Stimulated activated naive CD4-positive, alpha-beta T cell treated with Interleukin-2 at 50 U/mL for 16 hours (primary cell): Measurements from ENCODE around the gene ATP6V0E1.
"Not testable (repeated sequence)": the region's sequence is repeated elsewhere in the genome, so short reads cannot be mapped to it uniquely, and the experiment has no call there.

Source experiments
- DNase-seq: peaks from one replicate; lab custom pipeline; 2025; lab: John Stamatoyannopoulos, UW

The ATP6V0E1 gene

DNA sequence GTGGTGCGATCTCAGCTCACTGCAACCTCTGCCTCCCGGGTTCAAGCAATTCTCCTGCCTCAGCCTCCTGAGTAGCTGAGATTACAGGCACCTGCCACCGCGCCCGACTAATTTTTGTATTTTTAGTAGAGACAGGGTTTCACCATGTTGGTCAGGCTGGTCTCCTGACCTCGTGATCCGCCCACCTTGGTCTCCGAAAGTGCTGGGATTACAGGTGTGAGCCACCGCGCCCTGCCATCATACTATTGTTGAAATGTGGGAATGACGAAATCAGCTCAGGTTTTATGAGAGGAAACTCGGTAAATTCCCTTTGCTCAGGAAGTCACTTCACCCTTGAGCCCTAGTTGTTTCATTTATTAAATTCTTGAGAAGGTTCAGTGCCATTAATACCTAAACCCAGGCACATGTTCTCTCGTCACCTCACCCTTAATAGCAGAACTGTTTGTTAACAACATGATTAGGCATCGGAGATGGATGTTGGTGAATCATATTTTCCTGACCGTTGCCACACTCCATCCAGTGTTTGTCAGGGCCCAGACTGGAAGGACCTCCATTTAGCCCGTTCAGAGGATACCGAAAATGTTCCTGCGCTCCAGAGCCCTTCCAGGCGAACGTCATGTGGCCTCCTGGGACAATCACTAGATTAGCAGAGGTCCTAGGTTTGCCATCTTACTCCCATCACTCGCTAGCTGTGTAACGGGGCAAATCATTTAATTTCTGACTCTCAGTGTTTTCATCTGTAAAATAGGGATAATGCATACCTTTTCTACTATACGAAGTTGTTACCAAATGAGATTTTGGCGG, 52.5 kb downstream of the ATP6V0E1 start:
- DNase-seq = peak; percentile 65

- no peak for DNase-seq
Observed at GRCh38 chr5:173039188-173039587, 55.6 kb downstream of the ATP6V0E1 start.

- no peak for DNase-seq
Observed at GRCh38 chr5:173039964-173040363, 56.4 kb downstream of the ATP6V0E1 start.

DNA sequence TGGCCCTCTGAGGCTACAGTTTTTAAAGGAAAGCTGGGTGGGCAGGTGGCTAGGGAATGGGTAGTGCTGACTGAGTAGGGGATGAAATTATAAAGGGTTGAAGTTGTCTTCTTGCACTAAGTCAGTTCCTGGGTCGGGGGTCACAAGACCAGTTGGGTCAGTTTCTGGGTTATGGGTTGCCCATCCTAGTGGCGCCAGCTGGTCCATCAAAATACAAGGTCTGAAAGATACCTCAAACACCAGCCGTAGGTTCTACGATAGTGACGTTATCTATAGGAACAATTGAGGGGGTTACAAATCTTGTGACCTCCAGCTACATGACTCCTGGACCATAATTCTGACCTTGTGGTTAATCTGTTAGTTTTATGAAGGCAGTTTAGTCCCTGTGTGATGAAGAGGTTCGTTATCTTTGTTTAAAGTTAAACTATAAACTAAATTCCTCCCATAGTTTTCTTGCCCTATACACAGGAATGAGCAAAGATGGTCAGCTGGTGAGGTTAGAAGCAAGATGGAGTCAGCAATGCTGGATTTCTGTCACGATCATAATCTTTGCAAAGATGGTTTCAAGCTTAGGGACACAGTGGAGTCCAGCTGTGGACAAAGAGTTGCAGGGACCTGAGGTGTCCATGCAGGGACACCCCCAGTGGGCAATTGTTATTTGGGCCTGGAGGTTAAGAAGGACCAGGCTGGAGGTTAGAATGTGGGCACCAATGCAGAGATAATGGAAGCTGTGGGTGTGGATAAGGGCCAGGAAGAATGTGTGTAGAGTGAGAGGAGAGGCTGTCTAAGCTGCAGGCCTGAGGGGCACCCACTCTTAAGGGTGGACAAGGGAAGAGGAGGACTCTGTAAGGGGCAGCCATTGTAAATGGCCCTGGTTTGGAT, 58.6 kb downstream of the ATP6V0E1 start:
- no peak for DNase-seq

DNA sequence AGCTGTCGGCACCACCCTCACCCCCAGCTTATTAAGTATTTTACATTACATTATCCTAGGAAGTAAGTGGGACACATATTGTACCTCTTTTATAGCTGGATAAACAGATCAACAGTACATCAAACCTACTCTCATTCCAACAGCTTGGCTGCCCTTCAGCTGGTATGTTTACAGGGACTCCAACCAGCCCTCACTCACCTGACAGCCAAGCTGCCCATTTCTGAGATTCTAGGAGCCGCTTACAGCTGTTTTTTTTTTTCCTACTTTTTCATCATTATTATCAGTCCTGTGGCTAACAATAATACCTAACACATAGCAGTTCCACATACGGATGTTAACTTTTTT, 59.2 kb downstream of the ATP6V0E1 start:
- DNase-seq = no peak

DNA sequence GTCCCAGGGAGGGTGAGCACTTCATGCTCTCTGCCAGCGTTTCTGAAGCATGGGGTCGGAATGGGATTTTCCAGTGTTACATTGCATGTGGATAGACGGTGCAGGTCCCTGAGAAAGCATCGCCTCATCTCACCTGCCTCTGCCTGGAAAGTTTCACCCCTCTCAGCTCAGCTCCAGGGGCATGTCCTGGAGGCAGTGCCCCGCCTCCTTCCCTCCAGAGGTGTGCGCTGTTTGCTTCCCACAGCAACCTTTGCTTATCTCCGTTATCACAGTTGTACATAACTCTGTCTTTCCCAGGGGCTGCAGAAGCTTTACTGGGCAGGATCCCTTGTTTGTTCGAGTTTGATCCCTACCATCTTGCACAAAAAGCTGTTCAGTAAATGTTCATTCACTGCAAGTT, 61.9 kb downstream of the ATP6V0E1 start:
- DNase-seq = no peak

DNA sequence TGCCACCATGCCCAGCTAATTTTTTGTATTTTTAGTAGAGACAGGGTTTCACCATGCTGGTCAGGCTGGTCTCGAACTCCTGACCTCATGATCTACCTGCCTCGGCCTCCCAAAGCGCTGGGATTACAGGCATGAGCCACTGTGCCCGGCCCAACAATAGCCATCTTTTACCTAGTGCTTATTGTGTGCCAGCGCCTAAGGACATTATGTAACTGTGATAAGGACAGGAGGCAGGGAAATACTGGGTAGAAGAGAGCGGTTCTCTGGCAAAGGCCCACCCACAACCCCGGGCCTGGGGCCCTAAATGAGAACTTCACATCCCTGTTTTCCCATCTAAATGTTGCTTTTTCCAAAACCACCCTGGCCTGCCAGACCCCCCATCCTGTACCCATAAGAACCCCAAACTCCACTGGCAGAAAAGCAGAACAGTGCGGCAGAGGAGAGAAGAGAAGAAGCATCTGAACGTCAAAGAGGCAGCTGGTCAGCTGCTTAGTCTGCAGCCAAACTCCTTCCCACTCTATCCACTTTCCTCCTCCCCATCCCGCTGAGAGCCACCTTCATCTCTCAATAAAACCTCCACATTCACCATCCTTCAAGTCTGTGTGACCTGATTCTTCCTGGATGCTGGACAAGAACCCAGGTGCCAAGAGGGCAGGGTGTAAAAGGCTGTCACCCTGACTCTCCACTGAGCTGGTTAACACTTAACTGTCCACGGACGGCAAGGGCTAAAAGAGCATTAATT, 63.7 kb downstream of the ATP6V0E1 start:
- DNase-seq = not testable (repeated sequence)

GRCh38 chr5:173047838-173048105, 64.2 kb downstream of the ATP6V0E1 start:
- DNase-seq = no peak

GRCh38 chr5:173050791-173051190, 67.2 kb downstream of the ATP6V0E1 start:
- no peak for DNase-seq

GRCh38 chr5:173051746-173052145, 68.2 kb downstream of the ATP6V0E1 start:
- no peak for DNase-seq

DNA sequence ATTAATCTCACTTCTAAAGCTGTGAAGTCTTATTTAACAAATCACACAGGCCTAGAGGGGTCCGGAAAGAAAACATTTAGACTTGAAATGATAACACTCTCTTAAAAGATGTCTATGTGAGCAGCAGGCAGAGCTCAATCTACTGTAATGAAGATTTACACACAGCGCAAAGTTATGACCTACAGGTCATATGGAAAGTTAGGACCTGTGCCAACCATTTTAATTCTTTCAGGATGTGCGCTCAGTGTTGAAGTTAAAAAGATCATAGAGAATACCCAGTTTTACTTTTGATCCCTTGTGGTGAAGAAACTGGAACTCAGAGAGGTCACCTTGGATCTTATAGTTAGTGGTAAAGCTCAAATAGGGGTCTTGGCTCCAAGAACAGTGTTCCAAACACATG, 69.5 kb downstream of the ATP6V0E1 start:
- no peak for DNase-seq

GRCh38 chr5:173055042-173055721, 71.6 kb downstream of the ATP6V0E1 start:
- no peak for DNase-seq

DNA sequence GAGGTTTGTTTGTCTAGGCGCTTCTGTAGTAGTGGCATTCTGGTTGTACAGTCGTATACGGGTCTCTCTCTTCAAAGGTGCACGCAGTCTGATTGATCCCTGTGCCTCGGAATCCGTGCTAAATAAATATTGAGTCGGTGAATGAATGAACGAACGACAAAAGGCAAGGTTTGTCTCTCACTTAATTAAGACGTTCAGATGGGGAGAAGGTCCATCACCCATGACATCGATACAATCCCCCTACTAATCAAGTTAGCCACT, 72.1 kb downstream of the ATP6V0E1 start:
- no peak for DNase-seq

DNA sequence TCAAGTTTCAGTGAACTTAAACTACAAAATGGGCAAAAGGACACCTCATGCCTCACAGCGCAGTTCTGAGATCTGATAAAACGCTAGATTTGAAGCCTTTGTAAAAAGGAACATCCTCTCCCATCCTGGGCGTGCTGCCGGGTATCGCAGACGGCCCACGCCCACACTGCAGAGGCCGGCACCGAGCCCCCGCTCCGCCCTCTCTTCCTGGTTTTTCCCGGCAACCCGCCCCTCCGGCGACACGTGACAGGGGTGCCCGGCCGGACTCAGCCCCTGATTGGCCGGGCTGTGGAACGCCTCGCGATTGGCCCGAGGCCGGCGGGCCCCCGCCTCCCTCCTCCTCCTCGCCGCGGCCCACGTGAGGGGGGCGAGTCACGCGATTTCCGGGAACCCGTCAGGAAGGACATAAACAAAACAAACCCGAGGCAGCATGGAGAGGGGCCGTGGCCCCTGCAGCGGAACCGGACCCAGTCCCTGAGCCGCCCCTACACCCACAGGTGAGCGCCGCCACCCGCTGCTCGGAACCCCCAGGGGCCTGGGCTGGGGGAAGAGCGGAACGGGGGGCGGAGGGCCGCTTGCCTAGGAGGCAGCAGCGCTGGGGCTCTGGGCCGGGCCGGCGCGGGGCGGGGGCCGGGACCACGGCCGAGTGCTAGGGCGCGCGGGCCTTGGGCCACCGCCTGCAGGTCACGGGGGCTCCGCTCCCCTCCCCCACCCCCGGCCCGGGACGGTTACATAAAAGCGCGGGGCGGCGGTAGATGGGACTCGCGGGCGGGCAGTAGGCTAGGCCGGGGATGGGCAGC, 72.6 kb downstream of the ATP6V0E1 start, which contains the start of gene CREBRF:
Gene CREBRF (plus strand): TSS at position 370 of the 800 bp plus-strand sequence. CDS start 24,424 bp downstream, outside the sequence.
- peak; percentile 97 for DNase-seq

- peak; percentile 92 for DNase-seq
Observed at GRCh38 chr5:173056783-173057061, 73.2 kb downstream of the ATP6V0E1 start.

DNA sequence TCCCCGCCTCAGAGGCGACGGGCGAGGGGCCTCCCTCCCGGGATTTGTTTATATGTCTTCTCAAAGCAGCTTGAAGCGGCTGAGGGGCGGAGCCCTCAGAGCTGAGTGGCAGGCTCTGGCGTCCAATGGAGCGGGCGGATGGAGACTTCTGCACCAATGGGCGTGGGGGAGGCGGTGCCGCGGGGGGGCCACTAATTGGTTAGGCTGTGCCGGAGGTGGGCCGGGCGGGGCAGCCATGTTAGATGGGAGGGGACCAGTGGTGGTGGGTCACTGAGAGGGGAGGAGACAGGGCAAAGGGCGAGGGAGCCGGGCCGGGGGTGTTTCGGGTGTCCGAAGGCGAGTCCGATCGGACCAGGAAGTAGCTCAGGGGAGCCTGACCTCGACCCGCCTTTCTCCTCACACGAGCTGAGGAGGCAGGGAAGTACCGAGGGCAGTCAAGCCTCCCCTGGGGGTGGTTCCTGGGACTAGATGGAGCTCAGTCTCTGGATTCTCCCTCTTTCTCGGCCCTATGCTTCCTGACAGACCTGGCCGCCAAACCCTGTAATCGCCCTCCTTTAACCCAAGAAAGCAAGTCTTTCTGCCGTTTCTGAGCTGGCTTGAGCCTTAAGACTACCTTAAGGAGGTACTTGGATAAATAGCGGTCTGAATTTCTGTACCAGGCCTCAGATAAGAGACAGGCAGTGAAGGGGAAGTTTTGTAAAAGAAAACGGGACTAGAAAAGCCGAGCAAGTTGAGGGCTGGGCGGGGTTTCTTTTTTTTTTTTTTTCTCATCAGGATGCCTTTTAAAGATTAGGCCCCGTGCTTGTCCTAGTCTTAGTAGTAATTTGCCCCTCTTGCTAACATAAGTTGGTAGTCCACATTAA, 73.7 kb downstream of the ATP6V0E1 start:
- peak; percentile 99 for DNase-seq

DNA sequence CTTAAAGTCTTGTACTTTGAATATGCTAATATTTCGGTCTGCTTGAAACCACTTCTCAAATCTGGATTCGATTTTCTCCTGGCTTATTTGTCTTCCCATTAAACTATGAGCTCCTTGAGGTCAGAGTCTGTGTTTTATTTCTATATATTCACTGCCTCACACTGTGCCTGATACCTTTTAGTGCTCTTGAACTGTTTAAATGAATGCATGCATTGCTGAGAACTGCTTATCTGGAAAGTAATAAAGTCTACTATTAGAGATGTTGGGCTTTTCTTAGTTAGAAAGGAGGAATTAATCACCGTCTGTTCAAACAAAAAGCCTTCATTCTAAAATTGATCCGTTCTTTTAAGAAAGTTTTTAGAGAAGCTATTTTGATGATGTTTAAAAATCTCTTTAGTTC, 78.6 kb downstream of the ATP6V0E1 start:
- DNase-seq = no peak

DNA sequence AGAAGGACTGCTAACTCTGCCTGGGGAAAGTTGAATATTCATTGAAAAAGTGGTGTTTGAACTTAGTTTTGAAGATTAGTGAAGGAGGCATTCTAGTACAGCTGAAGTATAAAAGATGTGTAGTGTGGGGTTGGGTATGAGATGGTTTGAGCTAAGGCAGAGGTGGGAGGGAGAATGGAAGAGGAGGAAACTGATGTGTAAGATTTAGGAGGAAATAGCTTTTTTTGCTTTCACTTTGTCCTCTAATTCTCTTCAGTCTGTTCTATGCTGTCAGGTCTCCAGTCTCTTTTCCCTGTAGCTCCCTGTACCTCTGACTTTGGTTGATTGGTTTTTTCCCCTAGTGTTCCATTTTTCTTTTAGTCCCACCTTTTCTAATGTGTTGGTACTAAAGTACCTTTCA, 81.6 kb downstream of the ATP6V0E1 start:
- DNase-seq = no peak

DNA sequence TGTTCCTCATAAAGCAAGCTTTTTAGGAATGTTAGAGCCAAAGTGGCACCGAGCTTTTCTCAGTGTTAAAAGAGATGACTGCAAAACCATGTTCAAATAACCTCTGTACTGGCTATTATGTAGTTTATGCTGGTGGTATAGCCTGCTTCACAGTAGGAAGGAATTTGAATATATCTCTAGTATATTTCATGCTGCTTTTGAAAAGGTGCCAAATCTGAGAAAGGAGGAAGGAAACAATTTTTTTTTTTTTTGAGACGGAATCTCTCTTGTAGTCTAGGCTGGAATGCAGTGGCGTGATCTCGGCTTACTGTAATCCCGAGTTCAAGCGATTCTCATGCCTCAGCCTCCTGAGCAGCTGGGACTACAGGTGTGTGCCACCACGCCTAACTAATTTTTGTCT, 86.1 kb downstream of the ATP6V0E1 start:
- DNase-seq = no peak

GRCh38 chr5:173075137-173075843, 91.7 kb downstream of the ATP6V0E1 start:
- DNase-seq = no peak
